Measurements from ENCODE around the gene NAA60.

The NAA60 gene

GRCh38 chr16:3532741-3533140, 89.3 kb downstream of the NAA60 start:
- in situ Hi-C loops (cut with MboI; ENCODE audit: low sequenced_read_pairs, unreplicated experiment), result loop anchor here (25.0 kb wide), 2 partner anchors 130 to 355 kb away; partner anchors contain the start of genes CREBBP and DNASE1
- DNase-seq (ENCODE audit: low spot score), result no peak

GRCh38 chr16:3534126-3534525, 90.6 kb downstream of the NAA60 start:
- in situ Hi-C loops (cut with MboI; ENCODE audit: low sequenced_read_pairs, unreplicated experiment), result loop anchor here (25.0 kb wide), 2 partner anchors 128 to 353 kb away; partner anchors contain the start of genes CREBBP and DNASE1
- no peak for DNase-seq (ENCODE audit: low spot score)
- no peak for TF ChIP-seq CTCF (IDR thresholded peaks at IDR 0.05; ENCODE audit: borderline replicate concordance, control extremely low read depth, extremely low read depth, insufficient read depth, missing control alignments)

More at GRCh38 chr16:3532741-3533140, 89.3 kb downstream of the NAA60 start:
- TF ChIP-seq CTCF (IDR thresholded peaks at IDR 0.05; ENCODE audit: borderline replicate concordance, control extremely low read depth, extremely low read depth, insufficient read depth, missing control alignments), result no peak

- in situ Hi-C loops (cut with MboI; ENCODE audit: low sequenced_read_pairs, unreplicated experiment), result loop anchor here (25.0 kb wide), 2 partner anchors 126 to 351 kb away; partner anchors contain the start of genes CREBBP and DNASE1
- DNase-seq (ENCODE audit: low spot score), result no peak
- no peak for TF ChIP-seq CTCF (IDR thresholded peaks at IDR 0.05; ENCODE audit: borderline replicate concordance, control extremely low read depth, extremely low read depth, insufficient read depth, missing control alignments)
Observed at GRCh38 chr16:3536271-3536731, 92.8 kb downstream of the NAA60 start.
